HCT116 (cell line): ENCODE results near the gene AZIN2. TPM values are rescaled to one million over a fixed set of nuclear protein-coding genes. Genes with fewer than 3 reads are reported as not detected.

Source experiments
- ATAC-seq: fragments of 200-7000 bp; cut with Tn5 transposase; 2 replicates; pipeline ENCODE4 v1.9.1; 2020; ENCODE audit warnings: mild to moderate bottlenecking, moderate library complexity
- BruUV-seq: library from RNA; stranded (reverse); fragments of 400-500 nt; replicated peaks from 2 replicates; lab custom pipeline; 2021; lab: Mats Ljungman, UMichigan
- CTCF ChIA-PET: fragments of 300-600 bp; sonication (Branson Sonifier 250); formaldehyde crosslinking; loops from one replicate; lab custom pipeline; 2021; ENCODE audit warnings: antibody characterized with exemption; lab: Charles Lee
- POLR2A ChIA-PET: fragments of 300-600, 350-600 bp; sonication (Branson Sonifier 250); formaldehyde crosslinking; loops from one replicate; lab custom pipeline; 2021; ENCODE audit warnings: antibody characterized with exemption; lab: Charles Lee
- RAD21 ChIA-PET, 2 experiments: fragments of 300-600 bp; sonication (Branson Sonifier 250); formaldehyde crosslinking; loops; one replicate each; lab custom pipeline; 2023; ENCODE audit warnings: low total read pairs in 2 of 2; ENCODE audit not compliant: uncharacterized antibody in 2 of 2, unreplicated experiment in 2 of 2, low non-redundant PET in 1 of 2; lab: Charles Lee
- DNase-seq: peaks from one replicate; pipeline ENCODE4 v3.0.0-alpha.2; 2010; ENCODE audit warnings: low read depth, low spot score
- H2AFZ ChIP-seq: fragments of 200-600 bp; shearing (Covaris generic), sonication (generic); 2 replicates; pipeline ENCODE4 v1.6.1; 2017; ENCODE audit warnings: low read depth, mixed run types, mixed read lengths, antibody characterized with exemption, low read length; ENCODE audit not compliant: poor library complexity, severe bottlenecking
- H3K27ac ChIP-seq: 2 replicates; pipeline ENCODE4 v1.5.1; 2012; ENCODE audit warnings: low read depth, low read length
- H3K27me3 ChIP-seq: fragments of 200-600 bp; sonication (generic); 2 replicates; pipeline ENCODE4 v1.6.1; 2016; ENCODE audit warnings: mixed run types, low read length, mixed read lengths; ENCODE audit not compliant: insufficient read depth
- H3K36me3 ChIP-seq, 2 experiments: fragments of 200-500 bp in 1 of 2; fragments of 200-600 bp in 1 of 2; sonication (Bioruptor generic) in 1 of 2; sonication (generic) in 1 of 2; 2 replicates each; pipeline versions ENCODE4 v1.5.1 to v1.6.1; 2014 to 2016; ENCODE audit warnings: low read length in 2 of 2, inconsistent platforms in 1 of 2, mixed read lengths in 1 of 2, mixed run types in 1 of 2; ENCODE audit not compliant: insufficient read depth in 2 of 2, control insufficient read depth in 1 of 2
- H3K4me1 ChIP-seq, 2 experiments: fragments of 200-600 bp in 1 of 2; sonication (generic) in 1 of 2; 2 replicates each; pipeline versions ENCODE4 v1.5.1 to v1.6.1; 2012 to 2017; ENCODE audit warnings: low read length in 2 of 2, inconsistent platforms in 1 of 2, mild to moderate bottlenecking in 1 of 2, mixed read lengths in 1 of 2, mixed run types in 1 of 2, moderate library complexity in 1 of 2; ENCODE audit not compliant: insufficient read depth in 2 of 2, control insufficient read depth in 1 of 2
- H3K4me2 ChIP-seq: fragments of 200-600 bp; sonication (generic); 2 replicates; pipeline ENCODE4 v1.6.1; 2017; ENCODE audit warnings: mixed run types, low read length, mixed read lengths
- H3K4me3 ChIP-seq, 2 experiments: fragments of 200-600 bp in 1 of 2; sonication (generic) in 1 of 2; replicated peaks in 1 of 2; 2 replicates each; pipeline ENCODE4 v1.5.1; 2011 to 2016; ENCODE audit warnings: low read length in 2 of 2, control low read depth in 1 of 2, low read depth in 1 of 2, mild to moderate bottlenecking in 1 of 2, mixed read lengths in 1 of 2, mixed run types in 1 of 2
- H3K79me2 ChIP-seq: fragments of 200-600 bp; sonication (generic); 2 replicates; pipeline ENCODE4 v1.6.1; 2017; ENCODE audit warnings: mild to moderate bottlenecking, mixed run types, low read length, moderate library complexity, mixed read lengths; ENCODE audit not compliant: insufficient read depth
- H3K9ac ChIP-seq: fragments of 200-600 bp; sonication (generic); 2 replicates; pipeline ENCODE4 v1.6.1; 2016; ENCODE audit warnings: low read length, mixed read lengths
- H3K9me2 ChIP-seq: fragments of 200-600 bp; sonication (generic), shearing (Covaris generic); 2 replicates; pipeline ENCODE4 v1.6.1; 2017; ENCODE audit warnings: mixed run types, mild to moderate bottlenecking, moderate library complexity; ENCODE audit not compliant: insufficient read depth
- H3K9me3 ChIP-seq, 2 experiments: fragments of 200-500 bp in 1 of 2; fragments of 200-600 bp in 1 of 2; sonication (Bioruptor generic) in 1 of 2; sonication (generic) in 1 of 2; 2 replicates each; pipeline ENCODE4 v1.6.1; 2014 to 2017; ENCODE audit warnings: low read length in 2 of 2, mixed read lengths in 2 of 2, inconsistent platforms in 1 of 2, low read depth in 1 of 2, mild to moderate bottlenecking in 1 of 2, mixed run types in 1 of 2, moderate library complexity in 1 of 2; ENCODE audit not compliant: control insufficient read depth in 1 of 2, insufficient read depth in 1 of 2
- H4K20me1 ChIP-seq: fragments of 200-600 bp; sonication (generic), shearing (Covaris generic); 2 replicates; pipeline ENCODE4 v1.6.1; 2017; ENCODE audit warnings: mixed run types, mild to moderate bottlenecking, moderate library complexity; ENCODE audit not compliant: insufficient read depth
- ATF3 ChIP-seq: IDR thresholded peaks from 2 replicates; pipeline ENCODE4 v1.6.1; 2012
- CTCF ChIP-seq, 3 experiments: fragments of 200-600 bp in 1 of 3; sonication (generic) in 1 of 3; IDR thresholded peaks in 2 of 3; conservative IDR thresholded peaks in 1 of 3; 2 replicates each; pipeline ENCODE4 v1.5.1; 2012 to 2017; ENCODE audit warnings: low read depth in 2 of 3, low read length in 2 of 3, antibody characterized with exemption in 1 of 3, borderline replicate concordance in 1 of 3, control low read depth in 1 of 3, mild to moderate bottlenecking in 1 of 3, mixed read lengths in 1 of 3, mixed run types in 1 of 3, moderate library complexity in 1 of 3; ENCODE audit not compliant: insufficient read depth in 1 of 3
- ELF1 ChIP-seq: IDR thresholded peaks from 2 replicates; pipeline ENCODE4 v1.6.1; 2012; ENCODE audit warnings: low read depth, borderline replicate concordance
- EZH2 ChIP-seq: fragments of 200-600 bp; sonication (generic); IDR thresholded peaks from 2 replicates; pipeline ENCODE4 v1.6.1; 2017; ENCODE audit warnings: antibody characterized with exemption, mixed run types
- RAD21 ChIP-seq: IDR thresholded peaks from 2 replicates; pipeline ENCODE4 v1.6.1; 2012; ENCODE audit warnings: low read depth, mild to moderate bottlenecking
- SP1 ChIP-seq: IDR thresholded peaks from 2 replicates; pipeline ENCODE4 v1.6.1; 2012; ENCODE audit warnings: low read depth
- SRF ChIP-seq: IDR thresholded peaks from 2 replicates; pipeline ENCODE4 v1.6.1; 2012; ENCODE audit warnings: low read depth
- ZFX ChIP-seq: fragments of 450-650 bp; IDR thresholded peaks from 2 replicates; pipeline ENCODE4 v1.6.1; 2017
- intact Hi-C: fragments of 100-400 bp; cut with micrococcal nuclease; formaldehyde crosslinking; loops from 2 replicates; pipeline ENCODE4 v1.10.0; 2022
- total RNA-seq: library from RNA; stranded (reverse); gene quantifications from one replicate; pipeline ENCODE4 v1.2.1, GENCODE V29; 2021; ENCODE audit not compliant: unreplicated experiment

AZIN2 gene
- total RNA-seq, 1 experiment from 2014 or later, result 7.8 TPM

DNA sequence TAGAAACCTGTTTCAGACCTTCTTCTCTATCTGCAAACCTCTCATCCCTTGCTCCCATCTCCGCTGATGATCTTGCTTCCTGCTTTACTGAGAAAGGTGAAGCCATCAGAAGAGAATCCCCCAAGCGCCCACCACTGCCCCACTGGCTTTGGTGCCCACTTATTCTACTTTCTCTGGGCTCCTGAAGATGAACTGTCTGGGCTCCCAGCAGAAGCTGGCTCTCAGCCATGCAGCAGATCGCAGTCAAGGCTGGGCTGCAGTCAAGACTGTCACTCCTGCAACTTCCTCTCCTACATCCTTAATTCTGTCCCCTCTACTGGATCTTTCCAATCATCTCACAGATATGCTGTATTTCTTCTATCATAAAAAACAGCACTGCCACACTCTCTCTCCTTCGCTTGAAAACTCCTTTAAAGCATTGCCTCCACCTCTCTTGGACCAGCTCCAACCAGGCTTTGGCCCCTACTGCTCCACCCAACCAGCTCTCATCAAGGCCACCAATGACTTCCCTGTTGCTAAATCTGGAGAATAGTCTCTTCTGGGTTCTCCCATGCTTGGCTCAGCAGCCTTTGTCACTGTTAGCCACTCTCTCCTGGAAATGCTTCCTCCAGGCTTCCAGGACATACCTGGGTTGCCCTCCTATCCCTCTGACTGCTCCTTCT lies 75.1 kb downstream of the AZIN2 start:
- 0 out of 4 replicates have a peak, but pooled peaks cover 0 to 3% of the 10 kb centered on the region in 2 experiments for H3K4me1 ChIP-seq
- DNase-seq, result no peak
- H3K9me2 ChIP-seq, result no peaks in the 10 kb centered on the region
- H3K27me3 ChIP-seq, result no peaks in the 10 kb centered on the region
- H3K36me3 ChIP-seq, result no peaks in the 10 kb centered on the region
- H3K9me3 ChIP-seq, result no peaks in the 10 kb centered on the region
- H3K9ac ChIP-seq, result no peak overlapping the region
- H3K27ac ChIP-seq, result no peak overlapping the region
- BruUV-seq, result no TSS peak
- ATAC-seq, result no peak
- CTCF ChIA-PET, result interaction anchor here (1.3 kb wide), 1 partner anchor 8 kb away, joined by 3 read pairs; no protein-coding TSS in a partner anchor
- RAD21 ChIA-PET, result no interaction called here
- TF ChIP-seq ATF3, result no peak
- TF ChIP-seq ELF1, result no peak
- H3K4me3 ChIP-seq, result no peak overlapping the region
- H4K20me1 ChIP-seq, result no peaks in the 10 kb centered on the region
- no peak overlapping the region for H2AFZ ChIP-seq
- H3K4me2 ChIP-seq, result no peak overlapping the region
- POLR2A ChIA-PET, result no interaction called here
- no peaks in the 10 kb centered on the region for H3K79me2 ChIP-seq
- intact Hi-C loops, result no loop called here

DNA sequence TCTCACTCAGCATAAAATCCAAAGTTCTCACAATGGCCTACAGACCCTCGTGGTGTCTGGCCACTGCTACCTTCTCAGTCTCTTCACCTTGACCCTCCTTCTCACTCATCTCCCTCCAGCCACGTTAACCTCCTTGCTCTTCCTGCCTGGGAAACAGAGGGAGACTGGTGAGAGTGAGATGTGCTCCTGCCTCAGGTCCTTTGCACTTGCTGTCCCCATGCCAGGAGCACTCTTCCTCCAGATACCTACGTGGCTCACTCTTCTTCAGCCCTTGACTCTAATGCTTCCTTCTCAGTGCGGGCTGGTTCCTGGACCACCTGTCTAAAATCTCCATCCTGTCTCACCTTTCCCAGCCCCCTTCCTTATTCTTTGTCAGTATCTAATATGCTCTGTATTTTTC lies 76.2 kb downstream of the AZIN2 start:
- POLR2A ChIA-PET, result no interaction called here
- RAD21 ChIA-PET, result no interaction called here
- ATAC-seq (no peak), DNase-seq (no peak)
- BruUV-seq, result no TSS peak
- H3K79me2 ChIP-seq, result no peaks in the 10 kb centered on the region
- no peak overlapping the region for H3K4me3 ChIP-seq
- no peak overlapping the region for H3K9ac ChIP-seq
- no peaks in the 10 kb centered on the region for H4K20me1 ChIP-seq
- H3K36me3 ChIP-seq, result no peaks in the 10 kb centered on the region
- no peak overlapping the region for H3K4me2 ChIP-seq
- H3K4me1 ChIP-seq, result no peaks in the 10 kb centered on the region
- no peak overlapping the region for H2AFZ ChIP-seq
- H3K9me3 ChIP-seq, result no peaks in the 10 kb centered on the region
- TF ChIP-seq ZFX (no peak), EZH2 (no peak), CTCF (IDR thresholded peaks at IDR 0.05 in 2 of 3, conservative IDR thresholded peaks at IDR 0.05 in 1 of 3; ENCODE audit: borderline replicate concordance in 1 of 3, insufficient read depth in 1 of 3, low read depth in 2 of 3, low read length in 2 of 3) (no peak), ATF3 (no peak), SP1 (no peak), RAD21 (no peak), SRF (no peak)
- intact Hi-C loops, result no loop called here
- no peaks in the 10 kb centered on the region for H3K27me3 ChIP-seq
- H3K27ac ChIP-seq, result no peak overlapping the region
- H3K9me2 ChIP-seq, result no peaks in the 10 kb centered on the region
- CTCF ChIA-PET, result interaction anchor here (1.3 kb wide), 1 partner anchor 9 kb away, joined by 3 read pairs; no protein-coding TSS in a partner anchor
